GM12872 (cell line): ENCODE measurements around the gene GRID2.

ENCODE experiments used
- TF ChIP-seq, protein P1 (sequence below): IDR thresholded peaks from 3 replicates; pipeline ENCODE4 v1.5.1; 2011; ENCODE audit warnings: low read depth, mild to moderate bottlenecking, low read length, moderate library complexity; ENCODE audit not compliant: insufficient read depth

Gene GRID2

GRCh38 chr4:93228021-93228420 lies 924.3 kb downstream of the GRID2 start:
- TF ChIP-seq, protein P1, sequence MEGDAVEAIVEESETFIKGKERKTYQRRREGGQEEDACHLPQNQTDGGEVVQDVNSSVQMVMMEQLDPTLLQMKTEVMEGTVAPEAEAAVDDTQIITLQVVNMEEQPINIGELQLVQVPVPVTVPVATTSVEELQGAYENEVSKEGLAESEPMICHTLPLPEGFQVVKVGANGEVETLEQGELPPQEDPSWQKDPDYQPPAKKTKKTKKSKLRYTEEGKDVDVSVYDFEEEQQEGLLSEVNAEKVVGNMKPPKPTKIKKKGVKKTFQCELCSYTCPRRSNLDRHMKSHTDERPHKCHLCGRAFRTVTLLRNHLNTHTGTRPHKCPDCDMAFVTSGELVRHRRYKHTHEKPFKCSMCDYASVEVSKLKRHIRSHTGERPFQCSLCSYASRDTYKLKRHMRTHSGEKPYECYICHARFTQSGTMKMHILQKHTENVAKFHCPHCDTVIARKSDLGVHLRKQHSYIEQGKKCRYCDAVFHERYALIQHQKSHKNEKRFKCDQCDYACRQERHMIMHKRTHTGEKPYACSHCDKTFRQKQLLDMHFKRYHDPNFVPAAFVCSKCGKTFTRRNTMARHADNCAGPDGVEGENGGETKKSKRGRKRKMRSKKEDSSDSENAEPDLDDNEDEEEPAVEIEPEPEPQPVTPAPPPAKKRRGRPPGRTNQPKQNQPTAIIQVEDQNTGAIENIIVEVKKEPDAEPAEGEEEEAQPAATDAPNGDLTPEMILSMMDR: no peak

DNA sequence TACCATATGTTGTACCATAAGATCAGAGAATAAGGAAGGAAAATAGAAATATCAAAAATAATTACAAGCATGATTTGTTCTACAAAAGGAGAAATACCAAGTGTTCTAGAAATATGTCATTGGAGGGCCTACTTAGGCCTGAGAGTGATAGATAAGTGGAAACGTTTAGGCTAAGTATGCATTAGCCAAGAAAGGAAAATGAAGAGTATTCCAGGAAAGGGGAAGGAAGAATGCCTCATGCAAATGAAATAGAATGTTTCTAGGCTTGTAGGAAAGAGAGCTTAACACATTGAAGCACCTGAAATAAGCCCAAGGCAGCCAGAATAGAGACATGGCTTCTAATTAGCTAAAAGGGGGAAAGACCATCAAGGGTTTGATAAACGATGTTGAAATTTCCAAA lies 929.1 kb downstream of the GRID2 start:
- TF ChIP-seq, protein P1: no peak

- TF ChIP-seq, protein P1: no peak
These were observed 933.8 kb downstream of the GRID2 start for GRCh38 chr4:93237521-93237920.

- TF ChIP-seq, protein P1: no peak
These were observed 939.5 kb downstream of the GRID2 start for GRCh38 chr4:93243262-93243661.

GRCh38 chr4:93261207-93261606 lies 957.4 kb downstream of the GRID2 start:
- TF ChIP-seq, protein P1: no peak

- TF ChIP-seq, protein P1: no peak
These were observed 959.4 kb downstream of the GRID2 start for GRCh38 chr4:93263166-93263565.

DNA sequence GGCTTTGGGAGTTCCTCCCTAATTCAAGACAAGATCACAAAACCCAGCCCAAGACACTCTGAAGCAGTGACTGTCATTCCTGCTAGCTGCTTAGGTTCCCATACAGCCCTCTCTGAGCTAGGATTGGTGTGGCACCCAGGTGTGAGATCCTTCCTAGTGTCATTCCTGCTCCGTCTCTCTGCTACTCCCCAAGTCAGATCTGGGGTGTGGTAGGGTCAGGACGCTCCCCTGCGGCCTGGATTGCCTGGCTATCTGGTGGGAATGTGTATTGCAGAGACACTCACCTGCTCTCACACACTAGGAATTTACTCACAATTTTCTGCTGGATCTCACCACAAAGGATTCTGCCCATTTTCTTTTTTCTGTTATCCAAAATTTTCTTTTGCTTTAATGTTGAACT lies 964.0 kb downstream of the GRID2 start:
- TF ChIP-seq, protein P1: no peak

DNA sequence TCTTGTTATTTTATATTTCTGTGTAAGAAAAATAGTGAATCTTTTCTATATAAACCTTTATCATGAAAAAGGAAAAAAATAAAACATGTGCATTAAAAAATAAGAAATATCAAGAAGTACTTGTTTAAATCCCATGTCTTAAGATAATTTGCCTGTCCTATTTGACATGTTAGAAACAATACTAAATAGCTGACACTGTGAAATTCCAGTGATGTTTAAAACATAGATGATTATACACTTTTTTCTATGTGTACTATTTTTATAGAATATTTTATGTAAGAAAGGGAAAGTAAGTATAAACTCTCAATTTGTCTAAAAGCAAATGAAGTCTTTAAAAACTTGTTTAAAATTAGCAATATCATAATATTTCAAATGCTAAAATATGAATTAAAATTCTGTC lies 981.6 kb downstream of the GRID2 start:
- TF ChIP-seq, protein P1: no peak
